IMR-90 (cell line): ENCODE results near the gene CAPN8. TPM values are rescaled to one million over a fixed set of nuclear protein-coding genes. Genes with fewer than 3 reads are reported as not detected.

Experiments used
- ATAC-seq: fragments of 200-7000 bp; cut with Tn5 transposase; 2 replicates; pipeline ENCODE4 v1.9.1; 2020; ENCODE audit warnings: low read depth, mild to moderate bottlenecking, moderate library complexity
- BruUV-seq: library from RNA; stranded (reverse); fragments of 400-500 nt; replicated peaks from 2 replicates; lab custom pipeline; 2021; lab: Mats Ljungman, UMichigan
- CTCF ChIA-PET: fragments of 300-600 bp; formaldehyde crosslinking; extraction: SDS; loops from one replicate; lab custom pipeline; 2021; ENCODE audit warnings: antibody characterized with exemption; lab: Yijun Ruan, JAX
- POLR2A ChIA-PET: fragments of 300-600 bp; sonication (Branson Sonifier 250); formaldehyde crosslinking; loops from one replicate; lab custom pipeline; 2022; ENCODE audit warnings: antibody characterized with exemption; ENCODE audit not compliant: unreplicated experiment; lab: Charles Lee
- DNase-seq: peaks from one replicate; pipeline ENCODE4 v3.0.0; 2013
- H2AFZ ChIP-seq: replicated peaks from 2 replicates; pipeline ENCODE3; 2013; ENCODE audit warnings: low read length, mild to moderate bottlenecking; ENCODE audit not compliant: poor library complexity
- H2AK5ac ChIP-seq: 2 replicates; pipeline ENCODE4 v1.6.1; 2013; ENCODE audit warnings: low read depth, low read length, inconsistent platforms
- H2AK9ac ChIP-seq: replicated peaks from 2 replicates; pipeline ENCODE3; 2013; ENCODE audit warnings: mild to moderate bottlenecking, low read depth, low read length, moderate library complexity; ENCODE audit not compliant: poor library complexity
- H2BK120ac ChIP-seq: 2 replicates; pipeline ENCODE4 v1.6.1; 2013; ENCODE audit warnings: low read depth, low read length, inconsistent platforms
- H2BK15ac ChIP-seq: 3 replicates; pipeline ENCODE4 v1.6.1; 2013; ENCODE audit warnings: low read depth, low read length, inconsistent platforms
- H2BK20ac ChIP-seq: 2 replicates; pipeline ENCODE4 v1.6.1; 2013; ENCODE audit warnings: low read depth, mild to moderate bottlenecking, inconsistent platforms, low read length, moderate library complexity
- H2BK5ac ChIP-seq: 2 replicates; pipeline ENCODE4 v1.6.1; 2013; ENCODE audit warnings: mild to moderate bottlenecking, low read depth, low read length, inconsistent platforms; ENCODE audit not compliant: poor library complexity, severe bottlenecking
- H3K14ac ChIP-seq: replicated peaks from 2 replicates; pipeline ENCODE4 v1.6.1; 2013; ENCODE audit warnings: low read depth, low read length, inconsistent platforms
- H3K18ac ChIP-seq: 2 replicates; pipeline ENCODE4 v1.6.1; 2013; ENCODE audit warnings: low read depth, low read length, control low read depth
- H3K23ac ChIP-seq: 2 replicates; pipeline ENCODE4 v1.6.1; 2013; ENCODE audit warnings: low read depth, low read length, inconsistent platforms
- H3K27ac ChIP-seq: 2 replicates; pipeline ENCODE4 v1.5.1; 2013; ENCODE audit warnings: mild to moderate bottlenecking, control low read depth, low read length; ENCODE audit not compliant: insufficient read depth
- H3K27me3 ChIP-seq: 2 replicates; pipeline ENCODE4 v1.6.1; 2013; ENCODE audit warnings: low read length; ENCODE audit not compliant: control insufficient read depth, insufficient read depth
- H3K36me3 ChIP-seq: 2 replicates; pipeline ENCODE4 v1.6.1; 2013; ENCODE audit warnings: low read length, mixed read lengths; ENCODE audit not compliant: control insufficient read depth, insufficient read depth
- H3K4ac ChIP-seq: 2 replicates; pipeline ENCODE4 v1.6.1; 2013; ENCODE audit warnings: low read depth, low read length, inconsistent platforms
- H3K4me1 ChIP-seq: 2 replicates; pipeline ENCODE4 v1.6.1; 2013; ENCODE audit warnings: low read length, mixed read lengths; ENCODE audit not compliant: control insufficient read depth, insufficient read depth
- H3K4me2 ChIP-seq: 2 replicates; pipeline ENCODE4 v1.6.1; 2013; ENCODE audit warnings: low read depth, mild to moderate bottlenecking, control low read depth, low read length, moderate library complexity
- H3K4me3 ChIP-seq: 2 replicates; pipeline ENCODE4 v1.5.1; 2013; ENCODE audit warnings: low read depth, mild to moderate bottlenecking, control low read depth, low read length, moderate library complexity; ENCODE audit not compliant: insufficient read depth
- H3K56ac ChIP-seq: 2 replicates; pipeline ENCODE4 v1.6.1; 2013; ENCODE audit warnings: low read length, inconsistent platforms; ENCODE audit not compliant: insufficient read depth; ENCODE audit errors: extremely low read depth
- H3K79me1 ChIP-seq, 2 experiments: 2 replicates each; pipeline ENCODE4 v1.6.1; 2013; ENCODE audit warnings: low read length in 2 of 2, inconsistent platforms in 1 of 2, low read depth in 1 of 2
- H3K9ac ChIP-seq: 2 replicates; pipeline ENCODE4 v1.6.1; 2013; ENCODE audit warnings: low read depth, low read length, control low read depth
- H3K9me1 ChIP-seq: 2 replicates; pipeline ENCODE4 v1.6.1; 2013; ENCODE audit warnings: low read length, inconsistent platforms; ENCODE audit not compliant: insufficient read depth
- H3K9me3 ChIP-seq: 2 replicates; pipeline ENCODE4 v1.6.1; 2013; ENCODE audit warnings: low read length; ENCODE audit not compliant: control insufficient read depth, insufficient read depth
- H4K20me1 ChIP-seq: 2 replicates; pipeline ENCODE4 v1.6.1; 2013; ENCODE audit warnings: low read length, inconsistent platforms; ENCODE audit not compliant: insufficient read depth
- H4K5ac ChIP-seq: 2 replicates; pipeline ENCODE4 v1.6.1; 2013; ENCODE audit warnings: mild to moderate bottlenecking, low read depth, low read length, control low read depth
- H4K8ac ChIP-seq, 2 experiments: 2 replicates each; pipeline ENCODE4 v1.6.1; 2013; ENCODE audit warnings: low read depth in 2 of 2, low read length in 2 of 2, control low read depth in 1 of 2, inconsistent platforms in 1 of 2
- H4K91ac ChIP-seq: 2 replicates; pipeline ENCODE4 v1.6.1; 2013; ENCODE audit warnings: low read depth, low read length, inconsistent platforms; ENCODE audit not compliant: insufficient read depth
- BHLHE40 ChIP-seq: fragments of 150-350 bp; IDR thresholded peaks from 2 replicates; pipeline ENCODE4 v1.6.1; 2016; ENCODE audit warnings: mild to moderate bottlenecking, low read depth, low read length
- CEBPB ChIP-seq: IDR thresholded peaks from 2 replicates; pipeline ENCODE4 v1.6.1; 2012; ENCODE audit warnings: low read depth, low read length, improper control_type of control experiment
- CHD1 ChIP-seq: IDR thresholded peaks from 2 replicates; pipeline ENCODE4 v1.6.1; 2012; ENCODE audit warnings: low read depth, low read length, improper control_type of control experiment
- FOS ChIP-seq: fragments of 150-350 bp; IDR thresholded peaks from 2 replicates; pipeline ENCODE4 v1.6.1; 2016; ENCODE audit warnings: low read depth, low read length
- MAFK ChIP-seq: IDR thresholded peaks from 2 replicates; pipeline ENCODE4 v1.6.1; 2012; ENCODE audit warnings: low read depth, low read length, improper control_type of control experiment
- MAZ ChIP-seq: IDR thresholded peaks from 2 replicates; pipeline ENCODE4 v1.6.1; 2012; ENCODE audit warnings: low read depth, mild to moderate bottlenecking, low read length, improper control_type of control experiment, moderate library complexity, borderline replicate concordance
- MXI1 ChIP-seq: IDR thresholded peaks from 2 replicates; pipeline ENCODE4 v1.6.1; 2012; ENCODE audit warnings: low read depth, mild to moderate bottlenecking, low read length, moderate library complexity, borderline replicate concordance
- NFE2L2 ChIP-seq: fragments of 150-350 bp; IDR thresholded peaks from 2 replicates; pipeline ENCODE4 v1.6.1; 2016; ENCODE audit warnings: low read depth, mild to moderate bottlenecking, low read length
- POLR2A ChIP-seq: IDR thresholded peaks from 2 replicates; pipeline ENCODE4 v1.6.1; 2012; ENCODE audit warnings: mild to moderate bottlenecking, low read depth, low read length
- RAD21 ChIP-seq: IDR thresholded peaks from 2 replicates; pipeline ENCODE4 v1.6.1; 2012; ENCODE audit warnings: low read length, improper control_type of control experiment
- RCOR1 ChIP-seq: IDR thresholded peaks from 2 replicates; pipeline ENCODE4 v1.6.1; 2012; ENCODE audit warnings: mild to moderate bottlenecking, low read length, improper control_type of control experiment; ENCODE audit not compliant: insufficient replicate concordance
- RFX5 ChIP-seq: IDR thresholded peaks from 2 replicates; pipeline ENCODE4 v1.8.0; 2012; ENCODE audit warnings: low read depth, mild to moderate bottlenecking, low read length, moderate library complexity
- SMC3 ChIP-seq: fragments of 150-350 bp; IDR thresholded peaks from 2 replicates; pipeline ENCODE4 v1.6.1; 2016; ENCODE audit warnings: low read depth, mild to moderate bottlenecking, antibody characterized with exemption, low read length, moderate library complexity
- WGBS, 2 experiments: methylation state at CpG; one replicate each; pipeline versions ENCODE4 v1.1.5 to v1.1.7; 2013; ENCODE audit warnings: missing lambda C conversion rate in 2 of 2; ENCODE audit not compliant: insufficient read length in 1 of 2; ENCODE audit errors: extremely low coverage in 2 of 2; 5-methylcytosine and 5-hydroxymethylcytosine counted together
- dilution Hi-C: fragments of 300-500 bp; cut with HindIII; formaldehyde crosslinking; loops from one replicate; pipeline ENCODE4 v1.14.3; 2018; ENCODE audit warnings: low sequenced_read_pairs; ENCODE audit not compliant: unreplicated experiment
- in situ Hi-C: fragments of 300-500 bp; cut with MboI; formaldehyde crosslinking; loops from 3 replicates; pipeline ENCODE4 v1.14.3; 2019; ENCODE audit warnings: low sequenced_read_pairs, inconsistent platforms, mixed read lengths
- intact Hi-C: fragments of 100-400 bp; cut with micrococcal nuclease; formaldehyde crosslinking; loops from 2 replicates; pipeline ENCODE4 v1.10.0; 2022
- polyA plus RNA-seq, 3 experiments: library from polyadenylated mRNA; depleted of rRNA; stranded (reverse); fragments of >200 nt; gene quantifications; 2 replicates each; pipeline ENCODE4 v1.2.3, GENCODE V29; 2012; ENCODE audit warnings: low replicate concordance in 1 of 3
- total RNA-seq: library from RNA; depleted of rRNA; stranded (reverse); fragments of >200 nt; gene quantifications from 2 replicates; pipeline ENCODE4 v1.2.3, GENCODE V29; 2012
- TF ChIP-seq, protein P1 (sequence below): fragments of 150-350 bp; IDR thresholded peaks from 2 replicates; pipeline ENCODE4 v1.6.1; 2016; ENCODE audit warnings: low read depth, mild to moderate bottlenecking, low read length, moderate library complexity, borderline replicate concordance
- TF ChIP-seq, protein P2 (sequence below): fragments of 150-350 bp; IDR thresholded peaks from 2 replicates; pipeline ENCODE4 v1.6.1; 2017; ENCODE audit warnings: mild to moderate bottlenecking, antibody characterized with exemption, low read length, low read depth
- TF ChIP-seq, protein P3 (sequence below): conservative IDR thresholded peaks from 2 replicates; pipeline ENCODE4 v1.5.1; 2012; ENCODE audit warnings: mild to moderate bottlenecking, low read depth, low read length, improper control_type of control experiment

CAPN8 gene
- total and polyA plus RNA-seq, 2 of the 4 experiments (the other 2 are of a cell fraction): not detected

DNA sequence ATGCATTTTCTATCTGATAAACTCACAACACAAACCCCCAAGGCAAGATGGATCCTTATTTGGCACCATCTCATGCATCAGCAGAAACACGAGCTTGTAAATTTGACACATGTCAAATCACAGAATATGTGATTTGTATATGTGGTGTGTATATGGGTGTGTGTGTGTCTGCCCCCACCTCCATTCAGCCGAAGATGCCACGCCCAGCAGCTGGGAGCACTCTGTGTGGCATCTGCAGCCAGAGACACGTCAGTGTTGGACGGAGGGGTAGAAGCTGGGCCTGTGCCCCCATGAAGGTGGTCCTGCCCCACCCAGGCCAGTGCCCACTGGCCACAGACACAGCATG, 108.4 kb downstream of the CAPN8 start:
- Histone ChIP-seq H2AFZ (no peak overlapping the region), H4K91ac (no peak overlapping the region), H4K5ac (no peak overlapping the region), H3K36me3 (no peaks in the 10 kb centered on the region), H3K14ac (no peak overlapping the region), H2AK9ac (no peak overlapping the region), H3K56ac (no peak overlapping the region; the same call in 1 of the 2 replicates), H3K27me3 (peaks cover 7% of the 10 kb centered on the region), H3K9me3 (no peaks in the 10 kb centered on the region), H2BK15ac (no peak overlapping the region), H3K9me1 (no peaks in the 10 kb centered on the region), H3K27ac (no peak overlapping the region), H4K8ac (no peak overlapping the region), H3K23ac (no peak overlapping the region), H3K79me1 (no peaks in the 10 kb centered on the region), H2BK20ac (no peak overlapping the region), H3K4ac (no peak overlapping the region), H2BK120ac (no peak overlapping the region), H3K9ac (no peak overlapping the region), H3K4me2 (no peak overlapping the region), H4K20me1 (no peaks in the 10 kb centered on the region), H3K4me1 (no peaks in the 10 kb centered on the region), H2BK5ac (no peak overlapping the region), H3K18ac (no peak overlapping the region), H2AK5ac (no peak overlapping the region), H3K4me3 (no peak overlapping the region)
- no peak for TF ChIP-seq MAFK
- TF ChIP-seq, protein P1, sequence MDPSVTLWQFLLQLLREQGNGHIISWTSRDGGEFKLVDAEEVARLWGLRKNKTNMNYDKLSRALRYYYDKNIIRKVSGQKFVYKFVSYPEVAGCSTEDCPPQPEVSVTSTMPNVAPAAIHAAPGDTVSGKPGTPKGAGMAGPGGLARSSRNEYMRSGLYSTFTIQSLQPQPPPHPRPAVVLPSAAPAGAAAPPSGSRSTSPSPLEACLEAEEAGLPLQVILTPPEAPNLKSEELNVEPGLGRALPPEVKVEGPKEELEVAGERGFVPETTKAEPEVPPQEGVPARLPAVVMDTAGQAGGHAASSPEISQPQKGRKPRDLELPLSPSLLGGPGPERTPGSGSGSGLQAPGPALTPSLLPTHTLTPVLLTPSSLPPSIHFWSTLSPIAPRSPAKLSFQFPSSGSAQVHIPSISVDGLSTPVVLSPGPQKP: no peak
- TF ChIP-seq, protein P2, sequence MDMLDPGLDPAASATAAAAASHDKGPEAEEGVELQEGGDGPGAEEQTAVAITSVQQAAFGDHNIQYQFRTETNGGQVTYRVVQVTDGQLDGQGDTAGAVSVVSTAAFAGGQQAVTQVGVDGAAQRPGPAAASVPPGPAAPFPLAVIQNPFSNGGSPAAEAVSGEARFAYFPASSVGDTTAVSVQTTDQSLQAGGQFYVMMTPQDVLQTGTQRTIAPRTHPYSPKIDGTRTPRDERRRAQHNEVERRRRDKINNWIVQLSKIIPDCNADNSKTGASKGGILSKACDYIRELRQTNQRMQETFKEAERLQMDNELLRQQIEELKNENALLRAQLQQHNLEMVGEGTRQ: no peak
- no peak for TF ChIP-seq POLR2A
- no peak for TF ChIP-seq BHLHE40
- TF ChIP-seq FOS: no peak
- TF ChIP-seq MAZ: no peak
- TF ChIP-seq, protein P3, sequence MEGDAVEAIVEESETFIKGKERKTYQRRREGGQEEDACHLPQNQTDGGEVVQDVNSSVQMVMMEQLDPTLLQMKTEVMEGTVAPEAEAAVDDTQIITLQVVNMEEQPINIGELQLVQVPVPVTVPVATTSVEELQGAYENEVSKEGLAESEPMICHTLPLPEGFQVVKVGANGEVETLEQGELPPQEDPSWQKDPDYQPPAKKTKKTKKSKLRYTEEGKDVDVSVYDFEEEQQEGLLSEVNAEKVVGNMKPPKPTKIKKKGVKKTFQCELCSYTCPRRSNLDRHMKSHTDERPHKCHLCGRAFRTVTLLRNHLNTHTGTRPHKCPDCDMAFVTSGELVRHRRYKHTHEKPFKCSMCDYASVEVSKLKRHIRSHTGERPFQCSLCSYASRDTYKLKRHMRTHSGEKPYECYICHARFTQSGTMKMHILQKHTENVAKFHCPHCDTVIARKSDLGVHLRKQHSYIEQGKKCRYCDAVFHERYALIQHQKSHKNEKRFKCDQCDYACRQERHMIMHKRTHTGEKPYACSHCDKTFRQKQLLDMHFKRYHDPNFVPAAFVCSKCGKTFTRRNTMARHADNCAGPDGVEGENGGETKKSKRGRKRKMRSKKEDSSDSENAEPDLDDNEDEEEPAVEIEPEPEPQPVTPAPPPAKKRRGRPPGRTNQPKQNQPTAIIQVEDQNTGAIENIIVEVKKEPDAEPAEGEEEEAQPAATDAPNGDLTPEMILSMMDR: no peak
- no peak for TF ChIP-seq NFE2L2
- no peak for TF ChIP-seq SMC3
- no peak for TF ChIP-seq CEBPB
- TF ChIP-seq RCOR1: no peak
- no peak for TF ChIP-seq CHD1
- TF ChIP-seq RFX5: no peak
- no peak for TF ChIP-seq MXI1
- TF ChIP-seq RAD21: no peak
- no CpG with 5 or more reads among the region's 5 CpGs for WGBS, 2 experiments
- BruUV-seq: no TSS peak
- DNase-seq: no peak
- in situ Hi-C loops (no loop called here), intact Hi-C loops (no loop called here), dilution Hi-C loops (no loop called here)
- POLR2A ChIA-PET: no interaction called here
- CTCF ChIA-PET: interaction anchor here (1.0 to 1.6 kb wide), 2 partner anchors 14 to 52 kb away, joined by 4 read pairs; no protein-coding TSS in a partner anchor
- no peak for ATAC-seq
